Myocyte (in vitro differentiated cells): ENCODE results near the gene PSMB10. TPM values are rescaled to one million over a fixed set of nuclear protein-coding genes. Genes with fewer than 3 reads are reported as not detected.
"Not testable (repeated sequence)": the region's sequence is repeated elsewhere in the genome, so short reads cannot be mapped to it uniquely, and the experiment has no call there.

ENCODE experiments used
- DNase-seq: peaks from one replicate; pipeline ENCODE4 v3.0.0-alpha.2; 2012; ENCODE audit warnings: low read depth
- polyA plus RNA-seq: library from polyadenylated mRNA; unstranded; fragments of >200 nt; gene quantifications from one replicate; pipeline ENCODE4 v1.2.1, GENCODE V29; 2012; ENCODE audit warnings: missing spikeins
- total RNA-seq: library from RNA; depleted of rRNA; stranded (reverse); fragments of >200 nt; gene quantifications from 2 replicates; pipeline ENCODE4 v1.2.3, GENCODE V29; 2014

Gene PSMB10
- 23.4 and 39.3 TPM in 2 replicates for total RNA-seq
- polyA plus RNA-seq: 78.5 TPM

DNA sequence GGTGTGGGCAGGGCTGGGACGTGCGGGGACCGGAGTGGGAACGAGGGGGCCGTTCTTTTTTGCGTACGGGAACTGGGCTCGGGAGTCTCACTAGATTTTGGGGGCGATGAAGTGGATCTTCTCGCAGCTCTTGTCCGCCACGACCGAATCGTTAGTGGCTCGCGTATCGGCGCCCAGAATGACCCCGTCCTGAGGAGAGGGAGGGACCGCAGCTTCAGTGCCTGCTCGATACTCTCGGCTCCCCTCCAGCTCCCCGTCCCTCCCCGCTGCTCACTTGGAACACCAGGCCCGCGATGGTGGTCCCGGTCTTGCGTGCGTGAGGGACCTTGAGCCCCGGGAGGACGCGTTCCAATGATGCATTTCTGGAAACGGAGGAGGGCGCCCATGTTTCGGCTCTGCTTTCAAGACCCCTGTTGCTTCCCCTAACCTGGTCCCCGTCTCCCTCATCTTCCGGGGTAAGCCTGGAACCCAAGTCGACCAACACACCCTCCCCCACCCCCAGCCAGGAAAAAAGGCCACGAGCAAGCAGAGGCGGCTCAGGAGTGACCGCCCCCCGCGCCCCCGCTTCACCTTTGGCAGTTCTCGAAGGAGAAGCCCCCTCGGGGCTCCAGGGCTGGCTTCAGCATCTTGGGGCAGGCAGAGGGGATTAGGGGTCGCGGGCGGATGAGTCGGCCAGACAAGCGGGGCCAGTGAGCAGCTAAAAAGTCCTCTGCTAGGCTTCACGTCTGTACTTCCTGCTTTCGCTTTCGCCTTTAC lies at the start of gene PSMB10:
TSS of gene PSMB10 (minus strand) at position 727 of the 756 bp plus-strand sequence. CDS start at position 626, 101 bp downstream.
- peak; percentile 54 for DNase-seq

DNA sequence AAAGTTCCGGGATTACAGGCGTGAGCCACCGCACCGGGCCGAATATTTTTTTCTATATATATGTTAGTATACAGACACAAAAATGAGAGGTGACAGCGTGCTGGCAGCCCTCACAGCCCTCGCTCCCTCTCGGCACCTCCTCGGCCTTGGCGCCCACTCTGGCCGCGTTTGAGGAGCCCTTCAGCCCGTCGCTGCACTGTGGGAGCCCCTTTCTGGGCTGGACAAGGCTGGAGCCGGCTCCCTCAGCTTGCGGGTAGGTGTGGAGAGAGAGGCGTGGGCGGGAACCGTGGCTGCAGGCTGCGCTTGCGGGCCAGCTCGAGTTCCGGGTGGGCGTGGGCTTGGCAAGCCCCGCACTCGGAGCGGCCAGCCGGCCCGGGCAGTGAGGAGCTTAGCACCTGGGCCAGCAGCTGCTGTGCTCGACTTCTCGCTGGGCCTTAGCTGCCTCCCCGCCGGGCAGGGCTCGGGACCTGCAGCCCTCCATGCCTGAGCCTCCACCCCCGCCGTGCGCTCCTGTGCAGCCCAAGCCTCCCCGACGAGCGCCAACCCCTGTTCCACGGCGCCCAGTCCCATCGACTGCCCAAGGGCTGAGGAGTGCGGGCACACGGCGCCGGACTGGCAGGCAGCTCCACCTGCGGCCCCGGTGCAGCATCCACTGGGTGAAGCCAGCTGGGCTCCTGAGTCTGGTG lies 45.5 kb upstream of the PSMB10 start:
- DNase-seq: no peak

DNA sequence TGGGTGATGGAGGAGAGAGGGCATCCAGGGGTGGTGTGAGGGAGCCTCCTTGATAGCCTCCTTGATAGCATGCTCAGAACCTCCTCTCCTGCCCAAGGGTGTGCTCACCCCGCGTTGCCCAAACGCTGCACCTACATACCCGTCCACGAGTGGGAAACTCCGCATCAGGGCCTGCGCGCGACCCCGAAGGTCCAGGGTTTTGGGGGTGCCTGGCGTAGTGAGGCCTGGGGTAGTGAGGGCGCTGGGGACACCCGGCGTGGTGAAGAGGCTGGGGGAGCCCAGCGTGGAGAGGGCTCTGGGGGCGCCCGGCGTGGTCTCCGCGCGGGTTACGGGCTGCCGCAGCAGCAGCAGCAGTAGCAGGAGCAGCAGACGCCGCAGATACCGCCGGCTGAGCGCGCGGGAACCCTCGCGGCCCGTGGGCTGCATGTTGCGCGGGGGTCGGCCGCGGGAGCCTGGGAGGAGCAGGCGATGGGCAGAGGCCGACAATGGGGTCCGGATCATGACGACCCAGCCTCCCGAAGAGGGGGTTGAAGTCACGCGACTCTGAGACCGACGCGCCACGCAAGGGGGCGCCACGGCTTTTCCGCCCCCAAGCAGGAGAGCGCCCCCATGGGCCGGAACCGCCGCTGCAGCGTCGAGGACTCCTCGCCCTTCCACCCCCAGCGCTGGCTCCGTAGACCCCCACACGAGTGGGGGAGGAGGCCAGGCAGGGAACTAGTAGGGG lies 43.5 kb upstream of the PSMB10 start, which contains the start of gene DPEP3:
TSS of gene DPEP3 (minus strand) at position 545 of the 724 bp plus-strand sequence. CDS start at position 426, 119 bp downstream.
- DNase-seq: no peak

DNA sequence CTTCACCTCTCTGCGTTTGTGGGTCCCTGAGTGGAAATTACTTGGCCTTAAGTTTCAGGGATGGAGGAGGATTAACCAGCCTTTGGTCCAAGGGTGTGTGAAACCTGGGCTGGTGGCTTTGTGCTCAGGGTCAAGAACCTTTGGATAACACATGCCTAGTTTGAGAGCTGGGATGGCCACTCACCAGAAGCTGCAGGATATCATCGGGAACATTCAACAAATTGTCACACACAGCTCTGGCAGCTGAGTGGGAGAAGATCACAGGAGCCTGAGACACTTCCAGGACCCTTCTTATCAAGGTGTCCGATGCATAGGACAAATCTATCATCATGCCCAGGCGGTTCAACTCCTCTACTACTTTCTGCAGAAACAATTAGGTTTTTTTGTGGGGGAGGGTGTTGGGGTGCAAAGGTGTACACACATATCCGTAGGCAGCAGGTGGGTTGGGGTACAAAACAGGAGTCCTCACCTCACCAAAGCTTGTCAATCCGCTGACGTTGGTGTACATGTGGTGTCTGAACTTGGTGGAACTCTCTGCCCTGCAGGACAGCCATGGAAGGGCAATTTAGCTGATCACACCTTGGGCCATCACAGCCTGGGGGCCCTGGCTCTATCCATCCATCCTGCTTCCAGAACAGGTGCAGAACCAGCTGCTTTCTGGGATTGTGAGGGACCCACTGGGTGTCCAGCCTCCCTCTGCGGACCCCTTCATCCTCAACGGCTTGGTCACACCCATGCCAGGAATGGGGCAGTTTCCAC lies 41.0 kb upstream of the PSMB10 start:
- DNase-seq: no peak

GRCh38 chr16:67977005-67977404 lies 40.4 kb upstream of the PSMB10 start:
- no peak for DNase-seq

DNA sequence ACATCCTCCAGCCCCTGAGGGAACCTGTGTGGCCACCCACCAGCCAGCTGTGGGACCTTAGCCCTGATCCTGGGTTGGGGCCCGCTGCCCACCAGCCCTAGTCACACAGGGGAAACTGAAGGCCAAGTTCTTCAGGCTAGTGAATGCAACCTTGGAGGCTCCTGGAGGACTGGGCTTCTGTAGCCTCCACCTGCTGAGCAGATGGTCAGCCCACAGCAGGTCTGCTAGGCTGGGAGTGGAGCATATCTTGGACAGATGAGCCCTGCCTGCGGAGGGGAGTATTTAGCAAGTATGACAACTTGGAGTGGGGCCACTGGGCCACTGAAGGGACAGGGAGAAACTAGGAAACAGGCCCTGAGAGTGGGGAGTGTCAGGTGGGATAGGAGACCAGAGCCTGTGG lies 39.6 kb upstream of the PSMB10 start:
- DNase-seq: no peak

- no peak for DNase-seq
Measured at GRCh38 chr16:67975321-67976105, 38.9 kb upstream of the PSMB10 start.

GRCh38 chr16:67972285-67972684 lies 35.6 kb upstream of the PSMB10 start:
- not testable (repeated sequence) for DNase-seq

GRCh38 chr16:67971111-67971510 lies 34.5 kb upstream of the PSMB10 start:
- no peak for DNase-seq

- DNase-seq: no peak
Measured at GRCh38 chr16:67969254-67970039, 32.8 kb upstream of the PSMB10 start.

DNA sequence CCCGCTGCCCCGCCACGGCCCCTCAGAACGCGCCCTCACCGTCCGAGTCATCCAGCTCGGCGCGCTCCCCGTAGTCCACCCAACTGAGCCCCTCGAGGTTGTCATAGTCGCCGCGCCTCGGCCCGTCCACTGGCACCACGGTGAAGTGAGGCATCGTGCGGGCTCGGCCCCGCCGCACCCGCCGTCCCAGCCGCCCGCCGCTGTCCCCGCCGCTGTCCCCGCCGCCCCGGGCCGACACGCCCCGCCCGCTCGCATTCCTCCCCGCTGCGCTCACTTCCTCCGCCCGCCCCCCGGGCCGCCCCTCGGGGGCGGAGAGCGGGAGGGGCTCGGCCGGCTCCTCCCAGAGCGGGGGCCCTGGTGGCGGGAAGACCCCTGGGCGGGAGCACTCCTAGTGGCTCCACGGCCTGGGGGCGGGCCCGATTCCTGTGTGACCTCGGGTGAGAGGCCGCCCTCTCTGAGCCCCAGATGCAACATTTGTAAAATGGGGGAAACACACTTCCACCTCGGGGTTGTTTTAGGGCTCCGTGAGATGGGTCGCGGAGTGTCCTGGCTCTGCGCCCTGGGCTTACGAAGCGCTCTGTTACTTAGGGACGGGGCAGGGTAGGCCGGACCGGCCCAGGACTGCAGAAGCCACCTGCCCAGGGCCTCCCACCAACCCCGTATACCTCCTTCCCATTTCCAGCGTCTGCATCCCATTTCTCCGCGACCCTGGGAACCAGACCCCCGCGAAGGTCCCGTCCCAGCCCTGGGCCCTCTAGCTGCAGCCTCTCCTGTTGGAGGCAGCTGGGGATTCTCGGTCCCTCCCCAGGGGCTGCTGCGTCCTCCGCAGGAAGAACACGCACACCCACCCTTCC lies 32.0 kb upstream of the PSMB10 start, which contains the start of gene SLC12A4:
TSS of gene SLC12A4 (minus strand) at position 238 of the 854 bp plus-strand sequence. CDS start at position 154, 84 bp downstream.
- peak; percentile 86 for DNase-seq

- peak; percentile 49 for DNase-seq
Measured at GRCh38 chr16:67967958-67968399, 31.3 kb upstream of the PSMB10 start.

GRCh38 chr16:67967183-67967957 lies 30.7 kb upstream of the PSMB10 start:
- no peak for DNase-seq

DNA sequence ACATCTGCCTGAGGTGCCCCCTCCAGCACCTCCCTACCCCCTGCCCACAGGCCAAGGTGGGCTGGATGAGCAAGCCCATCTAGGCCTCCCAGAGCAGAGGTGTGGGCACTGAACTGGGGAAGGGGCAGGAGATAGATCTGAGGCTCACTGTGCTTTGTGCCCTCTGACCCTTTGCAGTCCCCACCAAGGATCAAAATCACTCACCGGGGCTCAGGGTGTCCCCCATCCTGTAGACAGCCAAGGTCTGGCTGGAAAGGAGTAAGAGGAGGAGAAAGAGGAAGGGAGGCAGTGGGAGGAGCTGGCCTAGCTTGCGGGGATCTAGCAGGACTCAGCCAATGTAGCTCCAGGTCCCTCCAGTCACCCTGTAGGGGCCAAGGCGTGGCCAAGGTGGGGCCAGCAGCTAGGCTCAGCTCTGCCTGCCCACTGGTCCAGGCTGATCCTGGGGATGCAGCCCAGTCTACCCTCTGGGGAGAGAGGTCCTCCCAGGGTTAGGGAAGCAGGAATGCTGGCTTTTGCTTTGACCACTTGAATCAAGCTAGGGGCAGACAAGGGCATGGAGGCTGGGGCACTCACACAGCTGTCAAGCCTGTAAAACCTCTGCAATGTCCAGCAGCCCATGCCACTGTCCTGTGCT lies 30.0 kb upstream of the PSMB10 start:
- peak; percentile 75 for DNase-seq

DNA sequence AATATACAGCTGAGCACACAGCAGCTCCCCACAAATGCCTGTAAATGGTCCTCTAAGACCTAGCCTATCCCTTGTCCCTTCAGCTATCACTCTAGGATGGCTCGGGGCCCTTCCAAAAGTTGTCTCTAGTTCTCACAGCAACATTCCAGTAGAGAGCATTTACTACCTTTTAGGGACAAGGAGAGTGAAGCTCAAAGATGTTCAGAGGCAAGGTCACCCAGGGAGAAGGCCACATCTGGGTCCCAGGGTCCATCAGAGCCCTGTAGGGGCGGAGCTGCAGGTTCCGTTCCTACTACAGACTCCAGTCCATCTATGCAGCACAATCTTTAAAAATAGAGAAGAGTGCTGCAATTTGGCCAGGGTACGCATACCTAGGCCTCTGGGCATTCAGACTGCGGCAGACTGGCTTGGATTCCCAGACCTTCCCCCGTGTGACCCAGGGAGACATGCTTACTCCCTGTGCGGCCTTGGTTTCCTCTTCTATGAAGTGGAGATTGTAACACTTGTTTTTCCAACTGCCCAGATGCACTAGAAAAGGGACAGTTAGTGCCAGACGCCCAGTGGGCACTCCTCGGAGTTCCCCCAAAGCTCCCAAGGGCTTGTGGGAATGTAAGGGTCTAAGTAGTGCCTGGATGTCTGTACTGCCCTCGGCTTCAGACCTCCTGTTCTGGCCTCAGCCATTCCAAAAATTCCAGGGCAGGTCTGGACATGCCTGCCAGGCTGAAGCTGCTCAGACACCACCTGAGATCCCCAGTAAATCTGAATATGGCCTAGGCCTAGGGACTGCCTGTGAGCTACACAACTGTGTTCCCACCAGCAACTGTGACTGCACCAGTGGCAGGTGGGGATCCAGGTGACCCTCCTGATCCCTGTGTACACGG lies 29.3 kb upstream of the PSMB10 start:
- DNase-seq: peak; percentile 58
